RCC 7860 (cell line): ENCODE measurements around the gene GON4L.
"Not testable (repeated sequence)": the region's sequence is repeated elsewhere in the genome, so short reads cannot be mapped to it uniquely, and the experiment has no call there.

Source experiments
- DNase-seq: peaks from one replicate; pipeline ENCODE4 v3.0.0-alpha.2; 2015; ENCODE audit warnings: low spot score
- FAIRE-seq: peaks from 2 replicates; lab custom pipeline; 2012; peaks lifted over from hg19 to GRCh38; lab: Jason Lieb, UNC

GON4L gene

GRCh38 chr1:155856975-155857930 is at the start of gene GON4L:
Gene GON4L (minus strand): TSS chr1:155857214. CDS start chr1:155853780, 3,434 bp downstream.
- peak; percentile 76 for FAIRE-seq

DNA sequence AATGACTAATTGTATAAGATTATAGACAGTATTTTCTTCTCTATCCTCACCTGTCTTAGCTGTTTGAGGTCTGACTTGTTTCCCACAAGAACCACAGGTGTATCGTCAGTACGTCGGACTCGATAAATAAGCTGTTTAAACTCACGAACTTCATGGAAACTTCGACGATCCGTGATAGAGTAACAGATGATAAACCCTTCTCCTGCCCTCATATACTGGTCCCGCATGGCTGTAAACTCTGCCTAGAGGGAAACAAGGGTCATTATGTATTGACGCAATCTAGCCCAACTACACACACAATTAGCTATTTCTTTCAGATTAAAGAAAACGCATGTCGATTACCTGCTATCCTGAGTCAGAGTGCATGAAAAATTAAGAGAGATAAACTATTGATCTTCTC is 47.2 kb upstream of the GON4L start:
- DNase-seq (no peak), FAIRE-seq (no peak)

More at GRCh38 chr1:155856975-155857930, at the start of gene GON4L:
- peak; percentile 82 for DNase-seq

GRCh38 chr1:155900161-155900560 is 43.1 kb upstream of the GON4L start:
- DNase-seq (no peak), FAIRE-seq (no peak)

- FAIRE-seq (no peak), DNase-seq (no peak)
Observed at GRCh38 chr1:155899683-155900082, 42.7 kb upstream of the GON4L start.

GRCh38 chr1:155898888-155899287 is 41.9 kb upstream of the GON4L start:
- FAIRE-seq (no peak), DNase-seq (no peak)

GRCh38 chr1:155897746-155898145 is 40.7 kb upstream of the GON4L start:
- DNase-seq (no peak), FAIRE-seq (no peak)

GRCh38 chr1:155896476-155896875 is 39.5 kb upstream of the GON4L start:
- not testable (repeated sequence) for DNase-seq, FAIRE-seq

DNA sequence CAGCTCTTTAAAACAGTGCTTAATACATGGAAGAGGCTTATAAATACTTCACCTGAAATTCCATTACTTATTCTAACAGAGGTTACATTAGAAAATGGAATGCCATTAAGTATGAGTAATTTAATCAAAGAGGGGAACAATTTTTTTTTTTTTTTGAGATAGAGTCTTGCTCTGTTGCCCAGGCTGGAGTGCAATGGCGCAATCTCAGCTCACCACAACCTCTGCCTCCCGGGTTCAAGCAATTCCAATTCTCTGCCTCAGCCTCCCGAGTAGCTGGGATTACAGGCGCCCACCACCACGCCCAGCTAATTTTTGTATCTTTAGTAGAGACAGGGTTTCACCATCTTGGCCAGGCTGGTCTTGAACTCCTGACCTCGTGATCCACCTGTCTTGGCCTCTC is 38.6 kb upstream of the GON4L start:
- not testable (repeated sequence) for FAIRE-seq, DNase-seq

- DNase-seq (peak; percentile 83), FAIRE-seq (peak; percentile 86)
Observed at GRCh38 chr1:155893389-155894142, 36.6 kb upstream of the GON4L start.

- DNase-seq: peak; percentile 72
- peak; percentile 76 for FAIRE-seq
Observed at GRCh38 chr1:155892796-155893195, 35.8 kb upstream of the GON4L start.

- DNase-seq: no peak
- no peak for FAIRE-seq
Observed at GRCh38 chr1:155890251-155890650, 33.2 kb upstream of the GON4L start.

- DNase-seq: no peak
- FAIRE-seq: no peak
Observed at GRCh38 chr1:155889566-155889965, 32.6 kb upstream of the GON4L start.

GRCh38 chr1:155888481-155888880 is 31.5 kb upstream of the GON4L start:
- DNase-seq: no peak
- FAIRE-seq: no peak

DNA sequence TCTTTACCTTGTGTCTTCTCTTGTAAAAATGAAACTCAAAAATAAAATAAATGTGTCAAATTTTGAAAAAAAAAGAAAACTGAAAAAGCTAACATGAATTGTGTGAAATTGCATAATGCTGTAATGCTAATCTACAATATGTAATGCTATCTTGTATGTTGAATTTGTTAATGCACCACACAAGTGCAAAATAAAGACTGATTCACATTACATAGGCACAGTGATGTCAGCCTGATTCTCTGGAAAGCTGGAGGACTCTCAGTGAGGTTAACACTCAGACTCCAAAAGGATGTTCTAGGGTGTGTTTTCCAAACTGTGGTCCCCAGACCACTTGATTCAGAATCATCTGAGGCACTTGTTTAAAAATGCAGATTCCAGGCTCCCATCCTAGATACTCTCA is 28.0 kb upstream of the GON4L start:
- no peak for FAIRE-seq
- DNase-seq: no peak

DNA sequence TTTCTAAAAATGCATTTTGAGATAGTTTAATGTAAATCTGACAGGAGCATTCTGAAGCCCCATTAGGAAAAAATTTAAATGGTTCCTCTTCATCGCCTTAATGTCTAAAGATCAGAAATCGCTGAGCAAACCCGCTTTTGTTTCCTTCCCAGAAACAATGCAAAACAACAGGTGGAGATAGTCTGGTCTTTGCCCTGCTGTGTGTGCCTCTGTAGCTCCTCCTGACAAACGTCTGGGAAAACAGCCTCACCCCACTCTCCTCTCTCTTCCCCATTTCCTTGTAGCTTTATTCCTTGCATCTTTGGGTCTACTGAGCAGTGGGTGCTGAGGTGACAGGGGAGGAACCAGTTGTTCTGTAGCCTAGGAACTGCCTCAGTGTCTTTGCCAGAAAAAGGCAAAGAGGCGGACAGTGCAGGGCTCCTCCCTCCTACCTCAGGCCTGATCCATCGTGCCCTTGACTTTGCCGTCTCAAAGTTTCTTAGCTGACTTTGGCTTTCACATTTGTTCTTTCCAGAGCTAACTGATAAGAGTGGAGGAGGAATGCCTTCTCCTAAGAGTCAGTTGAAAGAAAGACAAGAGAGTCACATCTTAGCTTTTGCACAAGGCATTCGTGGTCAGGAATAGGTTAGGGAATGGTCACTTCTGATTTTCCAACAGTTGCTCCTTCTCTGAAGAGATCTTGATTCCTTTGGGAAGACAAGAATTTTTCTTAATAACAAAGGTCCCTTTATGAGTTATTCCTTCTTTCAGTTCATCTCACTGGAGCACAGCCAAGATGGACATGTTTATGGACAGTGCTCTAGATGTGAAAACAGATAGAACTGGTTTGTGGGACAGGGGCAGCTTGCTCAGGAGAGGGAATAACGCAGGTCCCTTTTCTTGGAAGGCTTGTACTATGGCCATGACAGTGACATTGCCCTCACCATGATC is 27.3 kb upstream of the GON4L start:
- no peak for FAIRE-seq
- DNase-seq: no peak

DNA sequence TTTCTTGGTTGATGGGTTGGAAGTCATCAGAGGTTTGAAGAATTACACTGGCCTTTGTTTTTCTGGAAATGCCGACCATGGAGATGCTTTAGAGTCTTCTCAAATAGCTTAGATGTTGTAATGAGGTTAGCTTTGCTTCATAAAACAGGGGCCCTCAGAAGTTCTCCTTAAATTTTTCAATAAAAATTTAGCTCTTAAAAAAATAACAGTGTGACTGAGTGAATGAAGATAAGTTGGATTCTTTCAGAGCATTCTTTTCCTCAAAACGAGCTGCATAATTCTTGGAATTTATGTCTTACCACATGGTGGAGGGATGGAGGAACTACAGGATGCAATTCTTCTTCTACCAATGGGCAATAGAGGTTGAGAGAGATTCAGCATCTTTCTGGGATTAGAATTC is 25.8 kb upstream of the GON4L start:
- no peak for FAIRE-seq

GRCh38 chr1:155882235-155882634 is 25.2 kb upstream of the GON4L start:
- FAIRE-seq (no peak), DNase-seq (no peak)

More for the DNA sequence above, 25.8 kb upstream of the GON4L start:
- DNase-seq: no peak

DNA sequence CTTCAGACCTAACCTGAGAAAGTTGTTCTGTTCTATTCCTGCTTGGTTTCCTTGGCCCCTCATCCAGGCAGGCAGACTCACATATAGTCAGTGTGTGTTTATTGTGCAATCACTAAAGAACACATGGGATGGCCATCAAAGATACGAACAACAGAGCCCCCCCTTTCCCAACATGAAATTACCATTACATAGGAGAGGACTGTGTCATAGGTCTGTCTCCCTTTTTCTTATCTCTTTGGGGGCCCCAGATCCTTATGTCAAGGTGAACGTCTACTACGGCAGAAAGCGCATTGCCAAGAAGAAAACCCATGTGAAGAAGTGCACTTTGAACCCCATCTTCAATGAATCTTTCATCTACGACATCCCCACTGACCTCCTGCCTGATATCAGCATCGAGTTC is 23.9 kb upstream of the GON4L start:
- DNase-seq (no peak), FAIRE-seq (no peak)

- DNase-seq (no peak), FAIRE-seq (no peak)
Observed at GRCh38 chr1:155880251-155880650, 23.2 kb upstream of the GON4L start.

DNA sequence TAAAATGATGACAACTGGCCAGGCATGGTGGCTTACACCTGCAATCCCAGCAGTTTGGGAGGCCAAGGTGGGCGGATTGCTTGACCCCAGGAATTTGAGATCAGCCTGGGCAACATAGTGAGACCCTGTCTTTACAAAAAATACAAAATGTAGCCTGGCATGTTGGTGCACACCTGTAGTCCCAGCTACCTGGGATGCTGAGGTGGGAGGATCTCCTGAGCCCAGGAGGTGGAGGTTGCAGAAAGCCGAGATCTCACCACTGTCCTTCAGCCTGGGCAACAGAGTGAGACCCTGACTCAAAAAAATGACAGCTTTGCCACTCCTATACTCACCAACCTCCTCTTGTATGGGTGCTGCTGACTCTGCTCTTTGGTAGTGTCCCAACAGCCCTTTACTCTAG is 20.9 kb upstream of the GON4L start:
- no peak for DNase-seq
- FAIRE-seq: no peak

DNA sequence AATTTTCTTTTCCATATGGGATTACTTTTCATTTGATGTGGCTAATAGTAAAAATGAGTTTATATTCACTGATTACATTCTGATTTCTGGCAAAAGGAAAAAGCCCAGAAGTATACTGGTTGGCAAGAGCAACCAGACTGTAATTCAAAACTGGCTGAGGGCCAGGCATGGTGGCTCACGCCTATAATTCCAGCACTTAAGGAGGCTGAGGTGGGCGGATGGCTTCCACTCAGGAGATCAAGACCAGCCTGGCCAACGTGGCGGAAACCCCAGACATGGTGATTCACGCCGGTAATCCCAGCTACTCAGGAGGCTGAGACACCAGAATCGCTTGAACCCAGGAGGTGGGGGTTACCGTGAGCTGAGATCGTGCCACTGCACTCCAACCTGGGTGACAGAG is 16.8 kb upstream of the GON4L start:
- FAIRE-seq (no peak), DNase-seq (no peak)
